Uterus (tissue), 4 donors: ENCODE measurements around the gene YWHAH. TPM values are rescaled to one million over a fixed set of nuclear protein-coding genes. Genes with fewer than 3 reads are reported as not detected.
"Not testable (repeated sequence)": the region's sequence is repeated elsewhere in the genome, so short reads cannot be mapped to it uniquely, and the experiment has no call there.

Experiments used
- DNase-seq, 2 donors: peaks; one replicate each; pipeline ENCODE4 v3.0.0-alpha.2; 2019 to 2020
- H3K27ac ChIP-seq, 2 donors: fragments of 200-600 bp; sonication (generic); 1 replicate in 1 of 2; 2 replicates in 1 of 2; pipeline ENCODE4 v1.5.1; 2016 to 2018
- H3K27me3 ChIP-seq, 2 donors: fragments of 200-600 bp; sonication (generic); one replicate each; pipeline ENCODE4 v1.5.1; 2018 to 2019; ENCODE audit warnings: control low read depth in 1 of 2
- H3K36me3 ChIP-seq, 2 donors: fragments of 200-600 bp; sonication (generic); one replicate each; pipeline ENCODE4 v1.5.1; 2019; ENCODE audit warnings: control low read depth in 1 of 2
- H3K4me1 ChIP-seq, 2 donors: fragments of 200-600 bp; sonication (generic); one replicate each; pipeline ENCODE4 v1.5.1; 2018 to 2019; ENCODE audit warnings: control low read depth in 1 of 2
- H3K4me3 ChIP-seq, 2 donors: fragments of 200-600 bp; sonication (generic); 1 replicate in 1 of 2; 2 replicates in 1 of 2; pipeline ENCODE4 v1.5.1; 2018 to 2019; ENCODE audit warnings: mild to moderate bottlenecking in 1 of 2
- H3K9me3 ChIP-seq, 2 donors: fragments of 200-600 bp; sonication (generic); one replicate each; pipeline ENCODE4 v1.5.1; 2019; ENCODE audit warnings: control low read depth in 1 of 2
- POLR2A ChIP-seq, 2 donors: fragments of 450-650 bp; IDR thresholded peaks; one replicate each; pipeline ENCODE4 v1.6.1; 2016; ENCODE audit warnings: antibody characterized with exemption in 2 of 2, mild to moderate bottlenecking in 1 of 2, moderate library complexity in 1 of 2
- intact Hi-C: fragments of 100-400 bp; cut with DNase I; formaldehyde crosslinking; loops from one replicate; pipeline ENCODE4 v1.15.1; 2023; ENCODE audit warnings: low total_unique reads
- total RNA-seq, 4 donors: library from RNA; depleted of rRNA in 3 of 4; stranded (reverse); fragments of >200 nt in 3 of 4; gene quantifications; one replicate each; pipeline versions ENCODE4 v1.1.0 to v1.2.4, GENCODE V29; 2014 to 2023
- TF ChIP-seq, protein P1 (sequence below), 4 experiments: fragments of 200-600 bp in 2 of 4; fragments of 450-650 bp in 2 of 4; sonication (generic) in 2 of 4; IDR thresholded peaks; one replicate each; pipeline ENCODE4 v1.5.1; 2016 to 2019; ENCODE audit warnings: antibody characterized with exemption in 4 of 4, mild to moderate bottlenecking in 2 of 4, moderate library complexity in 1 of 4
- donor health status: DM: yes; HTN: yes; CAD: no.

The YWHAH gene
- total RNA-seq, 4 donors from 2014 or later: 37.1 to 209 (median 101) TPM

- intact Hi-C loops: no loop called here
- peak; percentile 34 to 37 for DNase-seq
- Histone ChIP-seq H3K9me3 (no peaks in the 10 kb centered on the region), H3K4me1 (no peaks in the 10 kb centered on the region), H3K4me3 (no peak overlapping the region), H3K36me3 (no peaks in the 10 kb centered on the region), H3K27me3 (no peaks in the 10 kb centered on the region), H3K27ac (no peak overlapping the region)
- TF ChIP-seq, protein P1, sequence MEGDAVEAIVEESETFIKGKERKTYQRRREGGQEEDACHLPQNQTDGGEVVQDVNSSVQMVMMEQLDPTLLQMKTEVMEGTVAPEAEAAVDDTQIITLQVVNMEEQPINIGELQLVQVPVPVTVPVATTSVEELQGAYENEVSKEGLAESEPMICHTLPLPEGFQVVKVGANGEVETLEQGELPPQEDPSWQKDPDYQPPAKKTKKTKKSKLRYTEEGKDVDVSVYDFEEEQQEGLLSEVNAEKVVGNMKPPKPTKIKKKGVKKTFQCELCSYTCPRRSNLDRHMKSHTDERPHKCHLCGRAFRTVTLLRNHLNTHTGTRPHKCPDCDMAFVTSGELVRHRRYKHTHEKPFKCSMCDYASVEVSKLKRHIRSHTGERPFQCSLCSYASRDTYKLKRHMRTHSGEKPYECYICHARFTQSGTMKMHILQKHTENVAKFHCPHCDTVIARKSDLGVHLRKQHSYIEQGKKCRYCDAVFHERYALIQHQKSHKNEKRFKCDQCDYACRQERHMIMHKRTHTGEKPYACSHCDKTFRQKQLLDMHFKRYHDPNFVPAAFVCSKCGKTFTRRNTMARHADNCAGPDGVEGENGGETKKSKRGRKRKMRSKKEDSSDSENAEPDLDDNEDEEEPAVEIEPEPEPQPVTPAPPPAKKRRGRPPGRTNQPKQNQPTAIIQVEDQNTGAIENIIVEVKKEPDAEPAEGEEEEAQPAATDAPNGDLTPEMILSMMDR (IDR thresholded peaks at IDR 0.05): peak; percentile 36 to 58 (median 46)
- TF ChIP-seq POLR2A (IDR thresholded peaks at IDR 0.05): no peak
Measured at GRCh38 chr22:31977141-31977841, 33.0 kb downstream of the YWHAH start.

DNA sequence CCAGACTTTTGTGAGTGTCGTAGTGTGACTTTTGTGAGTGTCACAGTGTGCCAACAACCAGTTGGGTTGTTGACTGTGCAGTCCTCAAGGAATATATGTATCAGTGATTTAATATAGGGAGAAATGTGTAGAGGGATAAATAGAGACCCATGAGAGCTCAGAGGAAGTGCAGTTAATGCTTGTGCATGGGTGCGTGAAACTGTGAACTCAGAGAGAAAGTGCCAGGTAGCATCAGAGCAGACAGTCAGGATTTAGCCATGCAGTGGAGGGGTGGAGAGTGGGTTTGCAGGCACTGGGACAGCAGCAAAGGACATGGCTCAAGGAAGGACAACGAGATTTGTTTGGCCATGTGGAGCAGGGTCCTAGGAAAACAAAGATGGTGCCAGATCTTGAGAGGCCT lies 33.6 kb downstream of the YWHAH start:
- H3K4me3 ChIP-seq: no peak overlapping the region
- H3K9me3 ChIP-seq: no peaks in the 10 kb centered on the region
- DNase-seq: no peak
- no peaks in the 10 kb centered on the region for H3K27me3 ChIP-seq
- no peaks in the 10 kb centered on the region for H3K4me1 ChIP-seq
- no peaks in the 10 kb centered on the region for H3K36me3 ChIP-seq
- no peak for TF ChIP-seq POLR2A (IDR thresholded peaks at IDR 0.05)
- TF ChIP-seq, protein P1 (IDR thresholded peaks at IDR 0.05): no peak
- H3K27ac ChIP-seq: no peak overlapping the region
- intact Hi-C loops: no loop called here

DNA sequence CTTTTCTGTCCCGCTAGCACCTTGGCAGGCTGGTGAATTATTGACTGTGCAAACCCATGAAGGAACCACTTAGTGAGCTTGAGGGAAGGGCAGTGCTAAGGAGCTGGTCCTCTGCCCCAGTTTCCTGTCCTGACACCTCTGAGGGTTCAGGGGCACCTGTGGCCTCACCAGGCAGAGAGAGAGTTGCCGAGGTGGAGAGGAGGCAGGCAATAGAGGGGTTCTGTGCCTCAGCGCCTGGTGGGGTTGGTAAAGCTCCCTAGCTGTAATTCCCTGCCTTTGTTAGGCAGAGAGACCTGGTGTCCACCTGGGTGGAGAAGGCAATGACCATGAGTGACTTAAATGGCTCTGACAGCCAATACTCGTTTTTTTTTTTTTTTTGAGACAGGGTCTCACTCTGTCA lies 36.3 kb downstream of the YWHAH start:
- Histone ChIP-seq H3K27ac (no peak overlapping the region), H3K4me1 (no peaks in the 10 kb centered on the region), H3K4me3 (no peak overlapping the region), H3K27me3 (no peaks in the 10 kb centered on the region), H3K36me3 (no peaks in the 10 kb centered on the region), H3K9me3 (no peaks in the 10 kb centered on the region)
- DNase-seq: no peak
- intact Hi-C loops: no loop called here
- TF ChIP-seq, protein P1 (IDR thresholded peaks at IDR 0.05): no peak
- no peak for TF ChIP-seq POLR2A (IDR thresholded peaks at IDR 0.05)

- intact Hi-C loops, H3K9me3 ChIP-seq, H3K4me3 ChIP-seq, DNase-seq, H3K36me3 ChIP-seq, H3K4me1 ChIP-seq, H3K27ac ChIP-seq, H3K27me3 ChIP-seq: not testable (repeated sequence)
Measured at GRCh38 chr22:31981976-31982375, 37.6 kb downstream of the YWHAH start.

DNA sequence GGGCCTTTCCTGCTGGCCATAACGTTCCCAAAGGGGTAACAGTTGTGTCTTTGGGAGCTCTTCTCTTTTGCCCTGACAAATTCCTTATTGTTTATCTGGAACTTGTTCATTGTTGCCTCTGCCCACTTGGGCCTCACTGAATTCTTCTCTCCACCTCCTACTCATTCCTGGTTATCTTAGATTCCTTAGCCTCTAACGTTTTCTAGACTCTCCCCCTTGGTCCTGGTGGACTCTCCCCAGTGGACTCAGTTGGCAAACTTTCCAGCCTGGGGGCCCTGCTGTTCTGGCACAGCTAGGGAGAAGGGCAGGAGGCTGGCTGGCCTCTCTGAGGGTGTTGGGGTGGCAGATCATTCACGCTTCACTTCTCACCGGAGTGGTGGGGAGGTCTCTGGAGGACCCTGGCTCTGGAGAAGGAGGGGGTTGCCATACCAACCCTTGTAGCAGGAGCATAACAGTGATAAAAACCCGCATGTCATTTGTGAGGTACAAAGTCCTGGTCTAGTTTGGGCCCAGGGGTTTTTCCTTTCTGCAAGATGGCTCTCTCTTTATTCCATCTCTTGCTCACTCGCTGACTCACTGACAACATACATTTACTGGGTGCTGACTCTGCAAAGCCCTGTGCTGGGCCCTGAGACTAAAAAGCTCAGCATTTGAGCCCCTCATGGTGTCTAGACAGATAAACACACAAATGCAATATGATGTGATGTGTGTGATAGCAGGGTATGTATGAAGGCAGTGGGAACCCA lies 39.7 kb downstream of the YWHAH start:
- intact Hi-C loops: no loop called here
- H3K27ac ChIP-seq: no peak overlapping the region
- no peaks in the 10 kb centered on the region for H3K4me1 ChIP-seq
- TF ChIP-seq, protein P1 (IDR thresholded peaks at IDR 0.05): no peak
- no peak for TF ChIP-seq POLR2A (IDR thresholded peaks at IDR 0.05)
- H3K27me3 ChIP-seq: no peaks in the 10 kb centered on the region
- H3K36me3 ChIP-seq: no peaks in the 10 kb centered on the region
- no peak overlapping the region for H3K4me3 ChIP-seq
- H3K9me3 ChIP-seq: no peaks in the 10 kb centered on the region
- DNase-seq: no peak
